ENCODE data around the gene TUBB3. TPM values are rescaled to one million over a fixed set of nuclear protein-coding genes. Genes with fewer than 3 reads are reported as not detected.
"Not testable (repeated sequence)": the region's sequence is repeated elsewhere in the genome, so short reads cannot be mapped to it uniquely, and the experiment has no call there.

Gene TUBB3
- total RNA-seq, 2 donors from 2014 or later: 2.9 TPM; not detected in 1

DNA sequence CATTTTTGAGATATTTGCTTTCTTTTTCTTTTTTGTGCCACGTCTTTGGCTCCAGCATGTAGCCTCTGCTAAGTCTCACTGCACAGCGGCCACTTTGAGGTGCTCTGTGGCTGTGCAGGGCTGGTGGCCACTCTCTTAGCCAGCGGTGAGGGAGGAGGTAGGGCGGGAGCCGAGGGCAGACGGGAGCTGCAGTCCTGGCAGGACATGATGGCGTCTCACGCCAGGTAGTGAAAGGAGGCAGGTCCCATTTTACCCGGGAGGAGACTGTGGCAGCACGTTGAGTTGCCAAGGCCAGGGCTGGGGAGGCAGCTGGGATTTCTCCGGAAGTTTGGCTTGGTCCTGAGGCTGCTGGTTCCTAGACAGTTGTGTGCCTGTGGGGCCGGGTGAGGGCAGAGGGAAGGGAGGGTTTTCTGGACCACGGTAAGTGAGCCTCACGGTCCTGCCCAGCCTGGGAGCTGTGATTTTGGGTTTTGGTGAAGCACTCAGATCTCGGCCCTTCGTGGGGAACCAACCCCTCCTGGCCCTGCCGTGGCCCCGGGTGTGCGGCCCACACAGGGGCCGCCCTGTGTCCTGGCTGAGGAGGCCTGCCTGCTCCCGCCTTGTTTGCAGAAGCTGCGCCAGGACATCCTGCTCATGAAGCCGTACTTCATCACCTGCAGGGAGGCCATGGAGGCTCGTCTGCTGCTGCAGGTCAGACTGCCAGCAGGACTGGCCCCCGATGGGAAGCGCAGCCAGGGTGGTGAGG lies 39.8 kb downstream of the TUBB3 start:
- no peak for ATAC-seq
- Histone ChIP-seq H3K4me1 (no peaks in the 10 kb centered on the region), H3K4me3 (no peak overlapping the region), H3K9me3 (no peaks in the 10 kb centered on the region), H3K36me3 (replicated peaks in 1 of 2; ENCODE audit: insufficient read depth in 1 of 2, low read depth in 2 of 2) (peaks cover 0 to 2% of the 10 kb centered on the region in 2 donors), H3K27me3 (no peaks in the 10 kb centered on the region), H3K27ac (no peak overlapping the region)
- no peak for DNase-seq
- TF ChIP-seq, protein P1, sequence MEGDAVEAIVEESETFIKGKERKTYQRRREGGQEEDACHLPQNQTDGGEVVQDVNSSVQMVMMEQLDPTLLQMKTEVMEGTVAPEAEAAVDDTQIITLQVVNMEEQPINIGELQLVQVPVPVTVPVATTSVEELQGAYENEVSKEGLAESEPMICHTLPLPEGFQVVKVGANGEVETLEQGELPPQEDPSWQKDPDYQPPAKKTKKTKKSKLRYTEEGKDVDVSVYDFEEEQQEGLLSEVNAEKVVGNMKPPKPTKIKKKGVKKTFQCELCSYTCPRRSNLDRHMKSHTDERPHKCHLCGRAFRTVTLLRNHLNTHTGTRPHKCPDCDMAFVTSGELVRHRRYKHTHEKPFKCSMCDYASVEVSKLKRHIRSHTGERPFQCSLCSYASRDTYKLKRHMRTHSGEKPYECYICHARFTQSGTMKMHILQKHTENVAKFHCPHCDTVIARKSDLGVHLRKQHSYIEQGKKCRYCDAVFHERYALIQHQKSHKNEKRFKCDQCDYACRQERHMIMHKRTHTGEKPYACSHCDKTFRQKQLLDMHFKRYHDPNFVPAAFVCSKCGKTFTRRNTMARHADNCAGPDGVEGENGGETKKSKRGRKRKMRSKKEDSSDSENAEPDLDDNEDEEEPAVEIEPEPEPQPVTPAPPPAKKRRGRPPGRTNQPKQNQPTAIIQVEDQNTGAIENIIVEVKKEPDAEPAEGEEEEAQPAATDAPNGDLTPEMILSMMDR (IDR thresholded peaks at IDR 0.05): no peak
- WGBS, 2 donors: 76 to 87% methylated on average over 10 to 22 of the region's 26 CpGs
- intact Hi-C loops (cut with DNase I): no loop called here

DNA sequence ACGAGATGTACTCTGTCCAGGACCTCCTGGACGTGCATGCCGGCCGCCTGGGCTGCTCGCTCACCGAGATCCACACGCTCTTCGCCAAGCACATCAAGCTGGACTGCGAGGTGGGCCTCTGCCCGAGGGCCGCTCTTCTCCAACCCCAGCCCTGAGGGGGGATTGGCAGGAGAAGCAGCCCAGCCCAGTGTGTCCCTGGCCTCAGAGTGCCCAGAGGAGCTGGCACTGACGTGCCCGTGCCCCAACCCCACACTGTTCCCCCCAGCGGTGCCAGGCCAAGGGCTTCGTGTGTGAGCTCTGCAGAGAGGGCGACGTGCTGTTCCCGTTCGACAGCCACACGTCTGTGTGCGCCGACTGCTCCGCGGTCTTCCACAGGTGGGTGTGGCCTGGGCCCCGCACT lies 41.1 kb downstream of the TUBB3 start:
- Histone ChIP-seq H3K27me3 (no peaks in the 10 kb centered on the region), H3K4me3 (no peak overlapping the region), H3K36me3 (replicated peaks in 1 of 2; ENCODE audit: insufficient read depth in 1 of 2, low read depth in 2 of 2) (no peaks in the 10 kb centered on the region), H3K27ac (no peak overlapping the region), H3K9me3 (no peaks in the 10 kb centered on the region), H3K4me1 (no peaks in the 10 kb centered on the region)
- TF ChIP-seq, protein P1 (IDR thresholded peaks at IDR 0.05): no peak
- no peak for TF ChIP-seq POLR2A (IDR thresholded peaks at IDR 0.05)
- intact Hi-C loops (cut with DNase I): no loop called here
- DNase-seq (no peak), ATAC-seq (no peak)
- WGBS, 2 donors: 86 to 100% methylated on average over 1 to 19 of the region's 25 CpGs

DNA sequence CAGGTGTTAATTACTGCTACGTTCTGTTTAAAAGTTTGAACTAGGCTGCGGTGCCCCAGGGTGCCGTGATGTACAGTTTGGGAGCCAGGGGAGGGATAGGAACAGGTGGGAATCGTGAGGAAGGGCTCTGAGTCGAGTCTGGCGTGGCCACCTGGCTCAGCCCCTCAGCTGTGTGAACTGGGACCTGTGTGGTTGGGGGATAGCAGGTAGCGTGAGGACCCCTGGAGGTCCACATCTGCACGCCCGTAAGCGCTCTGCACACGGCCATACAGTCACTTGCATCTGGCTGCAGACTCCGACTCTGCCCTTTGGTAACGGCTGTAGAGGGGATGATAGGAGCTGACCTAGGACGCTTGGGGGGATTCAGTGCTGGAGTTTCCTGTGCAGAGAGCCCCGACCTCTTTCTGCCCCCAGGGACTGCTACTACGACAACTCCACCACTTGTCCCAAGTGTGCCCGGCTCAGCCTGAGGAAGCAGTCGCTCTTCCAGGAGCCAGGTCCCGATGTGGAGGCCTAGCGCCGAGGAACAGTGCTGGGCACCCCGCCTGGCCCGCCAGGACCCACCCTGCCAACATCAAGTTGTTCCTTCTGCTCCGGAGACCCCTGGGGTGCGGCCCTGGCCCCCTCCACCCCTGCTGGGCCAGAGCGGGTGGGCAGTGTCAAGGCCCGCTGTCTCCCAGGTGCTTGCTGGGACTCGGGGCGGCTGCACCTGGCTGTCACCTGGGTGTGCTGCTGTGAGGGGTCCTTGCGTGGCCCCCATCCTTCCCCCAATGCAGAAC lies 42.5 kb downstream of the TUBB3 start:
- intact Hi-C loops (cut with DNase I): no loop called here
- no peak overlapping the region for H3K27ac ChIP-seq
- TF ChIP-seq, protein P1 (IDR thresholded peaks at IDR 0.05): no peak
- TF ChIP-seq POLR2A (IDR thresholded peaks at IDR 0.05): no peak
- WGBS, 2 donors: 87 to 88% methylated on average over 6 to 28 of the region's 30 CpGs
- H3K4me3 ChIP-seq: no peak overlapping the region
- no peaks in the 10 kb centered on the region for H3K27me3 ChIP-seq
- DNase-seq (no peak), ATAC-seq (no peak)
- peaks cover 8% of the 10 kb centered on the region for H3K4me1 ChIP-seq
- H3K9me3 ChIP-seq: no peaks in the 10 kb centered on the region
- no peaks in the 10 kb centered on the region for H3K36me3 ChIP-seq (replicated peaks in 1 of 2; ENCODE audit: insufficient read depth in 1 of 2, low read depth in 2 of 2)

DNA sequence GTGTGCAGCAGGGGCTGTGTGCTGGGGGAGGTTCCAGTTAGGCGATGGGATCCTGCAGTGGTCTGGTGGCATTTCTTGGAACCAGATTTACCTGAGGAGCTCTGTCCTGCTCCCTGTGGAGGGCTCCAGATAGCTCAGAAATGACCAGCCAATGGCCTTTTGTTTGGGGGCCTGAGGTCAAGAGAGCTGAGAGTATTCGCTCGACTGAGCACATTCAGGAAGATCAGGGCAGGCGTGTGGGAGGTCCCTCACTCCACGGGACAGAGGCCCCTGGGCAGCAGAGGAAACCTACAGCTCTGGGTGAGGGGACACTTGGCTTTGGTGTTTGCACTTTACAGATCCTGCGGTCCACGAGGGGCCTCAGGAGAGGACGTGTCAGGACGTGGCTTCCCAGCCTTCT lies 43.6 kb downstream of the TUBB3 start:
- H3K36me3 ChIP-seq (replicated peaks in 1 of 2; ENCODE audit: insufficient read depth in 1 of 2, low read depth in 2 of 2): no peaks in the 10 kb centered on the region
- intact Hi-C loops (cut with DNase I): no loop called here
- H3K4me3 ChIP-seq: no peak overlapping the region
- no peaks in the 10 kb centered on the region for H3K9me3 ChIP-seq
- ATAC-seq (no peak), DNase-seq (no peak)
- 83 to 92% methylated on average over 2 to 9 of the region's 9 CpGs for WGBS, 2 donors
- no peak for TF ChIP-seq POLR2A (IDR thresholded peaks at IDR 0.05)
- TF ChIP-seq, protein P1 (IDR thresholded peaks at IDR 0.05): no peak
- no peaks in the 10 kb centered on the region for H3K27me3 ChIP-seq
- H3K4me1 ChIP-seq: peaks cover 19% of the 10 kb centered on the region
- no peak overlapping the region for H3K27ac ChIP-seq

DNA sequence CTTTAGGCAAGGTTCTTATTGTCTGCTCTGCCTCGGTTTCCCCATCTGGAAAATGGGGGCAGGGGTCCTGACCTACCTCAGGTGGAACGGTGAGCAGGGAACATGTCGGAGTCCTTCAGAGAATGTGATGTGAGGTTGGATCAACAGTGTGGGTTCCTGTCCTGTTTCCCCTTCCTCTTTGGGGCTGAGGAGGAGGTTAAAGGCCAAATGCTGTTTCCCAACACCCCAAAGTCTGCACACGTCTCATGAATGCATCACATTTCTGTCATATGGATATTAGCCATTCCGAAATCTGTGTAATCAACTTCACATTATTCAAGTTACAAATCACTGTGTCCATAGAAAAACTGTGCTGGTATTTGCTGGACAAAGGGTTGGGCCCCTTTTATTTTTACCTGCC lies 44.3 kb downstream of the TUBB3 start:
- not testable (repeated sequence) for H3K27ac ChIP-seq, ATAC-seq
- 82 to 87% methylated on average over 4 to 5 of the region's 5 CpGs for whole genome bisulfite sequencing, 2 donors

DNA sequence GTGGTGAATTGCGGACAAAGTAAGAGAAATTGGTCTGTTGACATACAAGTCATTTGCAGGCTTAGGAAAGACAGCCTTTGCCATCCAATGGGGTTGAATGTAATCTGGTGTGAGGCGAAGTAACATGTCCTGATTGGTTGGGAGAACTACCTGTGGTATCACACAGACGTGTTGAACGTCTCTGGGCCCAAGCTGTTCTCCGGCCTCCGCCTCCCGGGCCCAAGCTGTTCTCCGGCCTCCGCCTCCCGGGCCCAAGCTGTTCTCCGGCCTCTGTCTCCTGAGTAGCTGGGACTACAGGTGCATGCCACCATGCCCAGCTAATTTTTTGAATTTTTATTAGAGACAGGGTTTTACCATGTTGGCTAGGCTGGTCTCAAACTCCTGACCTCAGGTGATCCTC lies 44.9 kb downstream of the TUBB3 start:
- ATAC-seq; H3K9me3 ChIP-seq; DNase-seq; H3K27me3 ChIP-seq; H3K27ac ChIP-seq; H3K4me3 ChIP-seq; H3K36me3 ChIP-seq (replicated peaks in 1 of 2; ENCODE audit: insufficient read depth in 1 of 2, low read depth in 2 of 2); intact Hi-C loops (cut with DNase I): not testable (repeated sequence)
- 90 to 91% methylated on average over 8 to 11 of the region's 11 CpGs for WGBS, 2 donors
- peaks cover 24% of the 10 kb centered on the region for H3K4me1 ChIP-seq

More for the DNA sequence above, 44.3 kb downstream of the TUBB3 start:
- H3K36me3 ChIP-seq (replicated peaks in 1 of 2; ENCODE audit: insufficient read depth in 1 of 2, low read depth in 2 of 2); H3K4me3 ChIP-seq; H3K27me3 ChIP-seq; intact Hi-C loops (cut with DNase I); DNase-seq; H3K9me3 ChIP-seq: not testable (repeated sequence)
- peaks cover 24% of the 10 kb centered on the region for H3K4me1 ChIP-seq
